GM18861 (cell line): ENCODE data around the gene RAB11FIP4.

ENCODE experiments used
- ATAC-seq: cut with Tn5 transposase; IDR thresholded peaks from one replicate; pipeline ENCODE4 v1.9.1; 2021; ENCODE audit not compliant: unreplicated experiment

Gene RAB11FIP4

GRCh38 chr17:31405890-31406371 lies 14.5 kb downstream of the RAB11FIP4 start:
- ATAC-seq: no peak

DNA sequence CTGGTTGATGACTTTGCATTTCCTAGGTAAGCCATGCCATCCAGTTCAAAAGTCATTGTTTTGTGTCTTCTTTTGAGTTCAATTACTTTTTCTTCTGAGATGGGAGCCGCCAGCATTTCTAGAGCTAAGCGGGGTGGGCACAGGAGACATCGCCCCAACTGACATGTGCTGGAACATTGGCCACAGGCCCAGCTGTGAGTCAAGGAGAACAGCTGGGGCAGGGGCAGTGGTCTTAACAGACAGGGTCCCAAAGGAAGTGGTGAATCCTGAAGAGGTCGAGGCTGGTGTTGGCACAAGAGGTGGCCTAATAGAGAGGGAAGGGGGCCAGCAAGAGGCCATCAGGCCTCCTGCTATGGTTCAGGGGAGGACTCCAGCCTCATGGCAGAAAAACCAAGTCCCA lies 17.1 kb downstream of the RAB11FIP4 start:
- no peak for ATAC-seq

GRCh38 chr17:31411707-31412285 lies 20.3 kb downstream of the RAB11FIP4 start:
- ATAC-seq: no peak

DNA sequence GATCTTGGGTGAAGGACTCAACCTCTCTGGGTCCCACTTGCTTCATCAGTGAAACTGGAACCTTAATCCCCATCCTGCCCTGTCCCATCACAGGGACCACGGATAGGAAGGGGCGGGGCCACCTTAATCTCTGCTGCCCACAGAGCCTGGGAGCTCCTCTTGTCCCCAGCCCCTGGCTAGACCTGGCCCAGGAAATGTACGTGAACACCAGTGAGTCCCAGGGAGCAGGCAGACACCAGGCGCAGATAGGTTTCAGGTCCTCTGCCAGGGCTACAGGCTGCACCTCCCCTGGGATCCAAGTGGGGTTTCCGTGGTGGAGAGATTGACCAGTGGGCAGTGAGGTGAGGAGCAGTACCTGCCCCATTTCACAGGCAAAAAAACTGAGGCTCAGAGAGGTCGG lies 21.0 kb downstream of the RAB11FIP4 start:
- no peak for ATAC-seq

DNA sequence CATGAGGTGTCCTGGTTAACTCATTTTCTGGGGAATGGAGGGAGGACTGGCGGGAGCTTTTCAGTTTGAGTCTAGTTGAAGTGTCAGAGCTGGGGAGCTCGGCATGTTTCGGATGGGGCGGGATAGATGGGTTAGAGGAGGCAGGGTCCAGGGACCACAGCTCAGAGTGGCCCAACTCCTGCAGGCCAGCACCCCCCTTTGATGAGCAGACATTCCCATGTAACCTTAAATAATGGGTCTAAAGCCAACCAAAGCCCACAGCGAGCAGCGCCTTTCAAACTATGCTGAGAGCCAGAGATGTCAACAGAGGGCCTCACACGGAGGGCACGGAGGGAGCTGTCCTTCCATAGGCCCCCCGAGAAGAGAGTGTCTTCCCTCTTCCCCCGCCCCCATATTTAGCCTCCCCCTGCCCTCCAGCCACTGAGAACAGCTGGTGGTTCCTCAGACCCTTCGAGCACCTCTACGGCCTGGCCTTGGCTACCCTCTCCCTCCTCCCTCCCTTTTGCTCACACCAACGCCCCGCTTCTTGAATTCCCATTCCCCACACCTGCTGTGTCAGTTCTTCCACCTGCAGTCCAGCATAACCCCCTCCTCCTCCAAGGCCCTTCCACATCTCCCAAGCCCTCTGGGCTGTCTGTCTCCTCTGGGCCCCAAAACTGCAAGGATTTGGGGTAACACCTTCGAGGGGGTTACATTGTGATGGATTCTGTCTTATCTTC lies 21.8 kb downstream of the RAB11FIP4 start:
- ATAC-seq: no peak

DNA sequence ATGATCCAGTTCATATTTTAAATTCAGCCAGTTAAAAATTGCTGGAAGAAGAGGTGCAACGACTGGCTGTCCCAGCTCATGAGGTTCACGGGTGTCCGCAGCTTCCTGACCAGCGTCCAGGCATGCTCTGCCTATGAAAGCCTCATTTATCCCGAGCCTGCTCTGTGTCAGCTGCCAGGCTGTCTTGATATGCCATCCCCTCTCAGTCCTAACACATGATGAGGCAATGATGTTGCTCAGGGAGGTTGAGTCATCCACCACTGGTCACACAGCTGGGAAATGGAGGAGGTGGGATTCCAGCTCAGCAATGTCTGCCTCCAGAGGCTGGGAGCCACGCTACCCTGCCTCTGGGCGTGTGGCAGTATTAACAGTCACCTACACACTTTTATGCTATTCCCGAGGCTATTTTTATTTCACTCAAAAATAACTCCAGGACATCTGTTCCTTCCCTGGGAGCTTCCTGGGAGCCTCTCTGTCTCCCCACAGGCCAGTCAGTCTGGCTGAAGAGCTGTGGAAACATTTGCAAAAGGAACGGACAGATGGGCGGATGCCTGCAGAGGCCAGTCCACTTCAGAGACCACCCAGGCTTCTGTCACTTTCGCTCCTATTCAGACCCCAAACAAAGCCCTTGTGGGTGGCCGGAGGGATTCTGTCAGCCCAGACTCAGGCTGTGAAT lies 22.5 kb downstream of the RAB11FIP4 start:
- ATAC-seq: no peak

- ATAC-seq: no peak
Measured at GRCh38 chr17:31414550-31414918, 23.1 kb downstream of the RAB11FIP4 start.

- no peak for ATAC-seq
Measured at GRCh38 chr17:31415004-31415454, 23.6 kb downstream of the RAB11FIP4 start.

DNA sequence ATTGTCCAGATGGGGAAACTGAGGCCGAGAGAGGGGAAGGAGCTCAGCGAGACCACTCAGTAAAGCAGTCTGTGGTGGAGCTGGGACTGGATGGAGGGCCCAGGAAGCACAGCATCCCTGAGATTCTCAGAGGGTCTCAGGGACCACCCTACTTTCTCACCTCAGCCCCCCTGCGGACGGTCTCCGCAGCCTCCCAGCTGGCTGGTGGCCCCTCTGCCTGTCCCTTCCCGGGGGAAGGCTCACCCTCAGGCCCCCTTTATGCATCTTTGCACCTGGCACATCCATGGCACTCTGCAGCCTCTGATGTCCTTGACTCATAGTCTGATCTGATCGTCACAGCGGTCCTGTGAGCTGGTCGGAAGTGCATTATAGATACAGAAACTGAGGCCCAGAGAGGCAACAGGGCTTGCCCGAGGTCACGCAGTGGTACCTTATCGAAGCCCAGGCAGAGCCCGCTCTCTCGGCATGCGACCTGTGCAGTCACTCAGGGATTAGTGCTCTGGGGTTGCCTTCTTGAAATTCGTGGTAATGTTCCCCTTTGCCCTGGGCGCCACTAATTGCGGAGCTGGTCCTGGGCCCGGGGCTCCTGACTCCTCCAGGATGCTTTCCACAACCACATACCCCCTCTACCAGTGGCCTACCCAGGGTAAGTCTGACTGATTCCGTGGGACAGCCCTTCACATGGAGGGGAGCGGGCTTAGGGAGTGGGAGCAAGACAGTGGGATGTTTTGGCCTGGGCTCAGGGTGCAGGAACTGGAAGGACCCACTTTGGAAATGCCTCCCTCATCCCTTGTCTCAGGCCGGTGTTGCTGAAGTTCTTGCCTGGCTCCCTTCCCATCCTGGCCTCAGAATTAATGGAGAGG lies 24.4 kb downstream of the RAB11FIP4 start:
- no peak for ATAC-seq

- ATAC-seq: no peak
Measured at GRCh38 chr17:31416503-31416923, 25.0 kb downstream of the RAB11FIP4 start.

DNA sequence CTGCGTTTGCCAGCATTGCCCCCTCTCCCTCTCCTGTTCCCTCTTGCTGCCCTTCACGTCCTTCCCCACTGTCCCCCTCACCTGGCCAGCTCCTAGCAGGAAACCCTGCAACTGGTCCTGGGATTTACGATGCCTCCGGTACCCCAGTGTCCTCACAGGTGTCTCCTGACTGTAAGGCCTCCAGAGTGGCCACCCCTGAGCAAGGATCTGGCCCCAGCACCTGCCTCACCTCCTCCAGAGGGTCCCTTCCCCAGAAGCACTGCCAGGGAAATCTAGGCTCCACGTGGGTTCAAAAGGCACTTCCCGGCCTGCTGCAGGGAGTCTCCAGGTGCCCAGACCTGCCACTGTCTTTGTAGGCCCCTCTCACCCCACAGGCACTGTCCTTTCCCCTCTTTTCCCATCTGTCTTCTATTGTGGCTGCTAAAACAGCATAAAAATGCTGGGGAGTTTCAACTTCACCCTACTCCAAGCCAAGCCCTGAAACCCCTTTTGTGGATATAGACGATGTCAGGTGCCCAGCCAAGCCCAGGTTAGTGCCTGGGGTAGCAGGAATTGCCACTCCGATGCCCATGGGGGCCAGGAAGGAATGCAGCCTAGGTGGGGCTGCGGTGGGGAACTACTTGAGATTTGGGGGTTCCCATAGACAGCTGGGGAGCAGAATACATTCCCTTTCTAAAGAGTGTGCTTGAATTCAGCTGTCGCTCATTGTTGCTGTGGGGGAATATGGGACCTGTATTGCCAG lies 25.7 kb downstream of the RAB11FIP4 start:
- ATAC-seq: no peak

- ATAC-seq: no peak
Measured at GRCh38 chr17:31418773-31419350, 27.4 kb downstream of the RAB11FIP4 start.

DNA sequence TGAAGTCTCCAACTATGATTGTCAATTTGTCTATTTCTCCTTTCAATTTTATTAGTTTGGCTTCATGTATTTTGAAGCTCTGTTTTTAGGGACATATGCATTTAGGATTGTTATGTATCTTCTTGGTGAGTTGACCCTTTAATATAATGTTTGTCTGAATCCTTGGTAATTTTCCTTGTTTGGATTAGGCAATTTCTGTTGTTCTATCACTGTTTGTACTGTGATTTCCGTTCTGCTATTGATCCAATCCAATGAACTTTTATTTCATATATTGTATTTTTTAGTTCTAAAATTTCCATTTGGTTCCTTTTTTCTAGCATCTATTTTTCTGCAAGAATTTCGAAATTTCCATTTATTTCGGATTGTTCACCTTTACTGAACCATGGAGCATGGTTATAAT lies 31.0 kb downstream of the RAB11FIP4 start:
- no peak for ATAC-seq

- no peak for ATAC-seq
Measured at GRCh38 chr17:31424944-31425281, 33.4 kb downstream of the RAB11FIP4 start.

DNA sequence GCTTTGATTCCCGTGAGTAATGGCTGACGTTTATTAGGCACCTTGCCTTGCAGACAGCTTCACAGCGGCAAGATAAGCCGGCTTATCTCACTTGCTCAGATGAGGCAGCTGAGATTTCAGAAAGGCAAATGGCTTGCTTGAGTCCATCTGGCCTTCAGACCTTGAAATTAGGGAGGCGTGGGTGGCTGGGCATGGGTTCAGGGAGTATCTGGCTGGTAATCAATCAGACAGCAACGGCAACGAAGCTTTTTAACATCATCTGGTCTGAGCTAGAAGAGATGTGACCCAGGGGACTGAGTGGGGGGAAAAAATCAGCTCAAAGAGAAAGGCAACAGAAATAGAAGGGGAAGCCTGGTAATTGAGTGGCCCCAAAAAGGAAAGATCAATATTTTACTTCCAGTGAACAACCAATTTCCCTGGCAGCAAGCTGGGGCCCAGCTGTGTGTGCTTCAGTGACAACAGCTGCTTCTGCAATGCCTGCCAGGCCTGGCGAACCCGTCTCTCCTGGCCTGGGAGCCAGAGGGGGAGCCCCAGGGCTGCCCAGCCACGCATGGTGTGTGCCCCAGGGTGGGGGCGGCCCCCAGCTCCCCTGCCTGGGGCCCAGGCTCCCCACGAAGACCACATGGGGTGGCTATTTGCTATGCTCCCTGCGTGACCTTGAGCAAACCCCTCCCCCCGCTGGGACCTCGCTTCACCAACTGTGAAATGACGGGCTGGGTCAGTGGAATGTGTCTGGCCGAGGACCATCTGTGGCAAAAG lies 34.0 kb downstream of the RAB11FIP4 start:
- ATAC-seq: no peak

GRCh38 chr17:31427684-31428083 lies 36.2 kb downstream of the RAB11FIP4 start:
- no peak for ATAC-seq

- ATAC-seq: no peak
Measured at GRCh38 chr17:31428111-31428510, 36.6 kb downstream of the RAB11FIP4 start.

DNA sequence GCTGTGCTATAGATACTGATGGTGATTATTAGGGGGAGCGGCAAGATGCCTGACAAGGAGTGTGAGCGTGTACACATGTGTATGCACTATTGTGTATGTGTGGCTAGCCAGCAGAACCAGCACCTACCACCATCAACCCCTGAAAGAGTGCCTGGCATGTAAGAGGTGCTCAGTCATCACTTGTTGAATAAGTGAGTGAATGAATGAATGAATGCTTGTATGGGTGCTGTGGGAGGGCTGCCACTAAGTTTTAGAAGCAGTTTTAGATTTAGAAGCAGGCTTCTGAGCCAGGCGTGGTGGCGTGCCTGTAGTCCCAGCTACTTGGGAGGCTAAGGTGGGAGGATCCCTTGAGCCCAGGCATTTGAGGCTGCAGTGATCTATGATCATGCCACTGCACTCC lies 37.0 kb downstream of the RAB11FIP4 start:
- no peak for ATAC-seq

- ATAC-seq: no peak
Measured at GRCh38 chr17:31431098-31431851, 39.8 kb downstream of the RAB11FIP4 start.
